ENCODE results near the gene DMGDH.
"Not testable (repeated sequence)": the region's sequence is repeated elsewhere in the genome, so short reads cannot be mapped to it uniquely, and the experiment has no call there.

The DMGDH gene

GRCh38 chr5:79011869-79012268 is 57.6 kb downstream of the DMGDH start:
- no peak for DNase-seq (ENCODE audit: low read depth in 2 of 2)

- no peak for DNase-seq (ENCODE audit: low read depth in 2 of 2)
Measured at GRCh38 chr5:79011219-79011836, 58.1 kb downstream of the DMGDH start.

- DNase-seq (ENCODE audit: low read depth in 2 of 2): no peak
Measured at GRCh38 chr5:79008362-79008761, 61.1 kb downstream of the DMGDH start.

- DNase-seq (ENCODE audit: low read depth in 2 of 2): no peak
Measured at GRCh38 chr5:79007872-79008271, 61.6 kb downstream of the DMGDH start.

GRCh38 chr5:79005936-79006631 is 63.4 kb downstream of the DMGDH start:
- DNase-seq (ENCODE audit: low read depth in 2 of 2): no peak

GRCh38 chr5:79005151-79005550 is 64.3 kb downstream of the DMGDH start:
- no peak for DNase-seq (ENCODE audit: low read depth in 2 of 2)

- no peak for DNase-seq (ENCODE audit: low read depth in 2 of 2)
Measured at GRCh38 chr5:79002374-79002773, 67.1 kb downstream of the DMGDH start.

GRCh38 chr5:79001471-79001870 is 68.0 kb downstream of the DMGDH start:
- DNase-seq (ENCODE audit: low read depth in 2 of 2): no peak

GRCh38 chr5:78997090-78997489 is 72.4 kb downstream of the DMGDH start:
- DNase-seq (ENCODE audit: low read depth in 2 of 2): no peak

GRCh38 chr5:78995521-78996007 is 73.9 kb downstream of the DMGDH start:
- no peak for DNase-seq (ENCODE audit: low read depth in 2 of 2)

- DNase-seq (ENCODE audit: low read depth in 2 of 2): no peak
Measured at GRCh38 chr5:78993165-78993564, 76.3 kb downstream of the DMGDH start.

GRCh38 chr5:78992146-78992545 is 77.3 kb downstream of the DMGDH start:
- no peak for DNase-seq (ENCODE audit: low read depth in 2 of 2)

- DNase-seq (ENCODE audit: low read depth in 2 of 2): no peak
Measured at GRCh38 chr5:78989080-78989479, 80.4 kb downstream of the DMGDH start.

- peak; percentile 21 to 43 for DNase-seq (ENCODE audit: low read depth in 2 of 2)
Measured at GRCh38 chr5:78985725-78986223, 83.7 kb downstream of the DMGDH start.

GRCh38 chr5:78985116-78985724 is 84.3 kb downstream of the DMGDH start, which contains the start of gene ARSB:
ARSB (minus strand) TSS chr5:78985310; CDS start chr5:78985248, 62 bp downstream.
- DNase-seq (ENCODE audit: low read depth in 2 of 2): peak; percentile 33 to 41

- peak; percentile 68 to 73 for DNase-seq (ENCODE audit: low read depth in 2 of 2)
Measured at GRCh38 chr5:78984439-78985115, 84.9 kb downstream of the DMGDH start.

- DNase-seq (ENCODE audit: low read depth in 2 of 2): no peak
Measured at GRCh38 chr5:78983601-78984438, 85.7 kb downstream of the DMGDH start.

GRCh38 chr5:78983194-78983593 is 86.3 kb downstream of the DMGDH start:
- not testable (repeated sequence) for DNase-seq (ENCODE audit: low read depth in 2 of 2)

GRCh38 chr5:78979909-78980308 is 89.6 kb downstream of the DMGDH start:
- no peak for DNase-seq (ENCODE audit: low read depth in 2 of 2)

- DNase-seq (ENCODE audit: low read depth in 2 of 2): no peak
Measured at GRCh38 chr5:78979117-78979742, 90.2 kb downstream of the DMGDH start.

GRCh38 chr5:78975035-78975434 is 94.4 kb downstream of the DMGDH start:
- no peak for DNase-seq (ENCODE audit: low read depth in 2 of 2)

Data from stimulated activated CD4-positive, alpha-beta T cell treated with anti-CD3 and anti-CD28 coated beads, Interleukin-12 subunit alpha, Interleukin-12 subunit beta, amount 100 ng/mL, for 24 hours (primary cell).